Osteoblast (primary cell): ENCODE measurements around the gene TTLL5. TPM values are rescaled to one million over a fixed set of nuclear protein-coding genes. Genes with fewer than 3 reads are reported as not detected.
A peak's percentile ranks its signal among the peaks of the same experiment; 100 is the strongest.

Experiments used
- DNase-seq: peaks from one replicate; pipeline ENCODE4 v3.0.0; 2011; ENCODE audit warnings: low spot score, mixed read lengths; ENCODE audit not compliant: insufficient read length; ENCODE audit errors: missing footprints
- H2AFZ ChIP-seq: 2 replicates; pipeline ENCODE4 v1.6.0; 2011; ENCODE audit warnings: mild to moderate bottlenecking, low read length
- H3K27ac ChIP-seq: 2 replicates; pipeline ENCODE4 v1.5.1; 2011; ENCODE audit warnings: mild to moderate bottlenecking, low read depth, low read length, moderate library complexity
- H3K27me3 ChIP-seq: 2 replicates; pipeline ENCODE4 v1.6.0; 2012; ENCODE audit warnings: mild to moderate bottlenecking, control low read depth, inconsistent platforms, low read length, moderate library complexity; ENCODE audit not compliant: insufficient read depth
- H3K36me3 ChIP-seq: 2 replicates; pipeline ENCODE4 v1.5.1; 2011; ENCODE audit warnings: mild to moderate bottlenecking, low read length, control low read depth, moderate library complexity; ENCODE audit not compliant: insufficient read depth
- H3K4me1 ChIP-seq: 2 replicates; pipeline ENCODE4 v1.5.1; 2011; ENCODE audit warnings: mild to moderate bottlenecking, low read length, control low read depth, moderate library complexity; ENCODE audit not compliant: insufficient read depth
- H3K4me2 ChIP-seq: 2 replicates; pipeline ENCODE4 v1.6.0; 2011; ENCODE audit warnings: mild to moderate bottlenecking, low read length; ENCODE audit not compliant: insufficient read depth
- H3K4me3 ChIP-seq: fragments of 200-600 bp; sonication (generic); 3 replicates; pipeline ENCODE4 v1.5.1; 2012; ENCODE audit warnings: mild to moderate bottlenecking, low read length, inconsistent platforms; ENCODE audit not compliant: insufficient read depth
- H3K79me2 ChIP-seq: 2 replicates; pipeline ENCODE4 v1.6.0; 2012; ENCODE audit warnings: mild to moderate bottlenecking, low read length, control low read depth, inconsistent platforms; ENCODE audit not compliant: insufficient read depth
- H3K9me3 ChIP-seq: 2 replicates; pipeline ENCODE4 v1.5.1; 2011; ENCODE audit warnings: low read depth, low read length, control low read depth
- H4K20me1 ChIP-seq: 2 replicates; pipeline ENCODE4 v1.6.0; 2012; ENCODE audit warnings: mild to moderate bottlenecking, low read length, control low read depth; ENCODE audit not compliant: insufficient read depth
- CTCF ChIP-seq: IDR thresholded peaks from 2 replicates; pipeline ENCODE4 v1.5.1; 2011; ENCODE audit warnings: mild to moderate bottlenecking, low read depth, low read length, moderate library complexity; ENCODE audit errors: extremely low read depth
- total RNA-seq: library from RNA; depleted of rRNA; stranded (reverse); fragments of >200 nt; gene quantifications from 2 replicates; pipeline ENCODE4 v1.2.3, GENCODE V29; 2012

Gene TTLL5
- total RNA-seq, 1 donor: 30.4 TPM

GRCh38 chr14:75989134-75989533 is 328.1 kb downstream of the TTLL5 start:
- H3K4me2 ChIP-seq: peak overlapping the region; percentile 35

DNA sequence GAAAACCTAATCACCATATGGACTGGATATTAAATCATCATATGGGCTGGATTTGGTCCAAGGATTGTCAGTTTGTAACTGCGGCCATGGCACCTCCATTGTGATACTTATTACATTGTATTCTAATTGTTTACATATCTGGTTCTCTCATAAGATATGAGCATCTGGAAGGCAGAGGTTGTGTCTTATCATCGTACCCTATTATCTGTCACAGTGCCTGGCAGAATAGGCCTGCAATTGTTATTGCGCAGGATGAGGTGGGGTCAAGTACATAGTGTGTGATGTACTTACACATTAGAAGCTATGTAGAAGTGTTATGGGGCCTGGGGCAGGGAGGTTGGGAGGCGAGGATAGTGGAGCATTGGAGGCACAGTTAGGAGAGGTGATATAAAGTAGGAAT is 329.3 kb downstream of the TTLL5 start:
- no peak overlapping the region for H2AFZ ChIP-seq
- peaks cover 26% of the 10 kb centered on the region for H3K79me2 ChIP-seq

More at GRCh38 chr14:75989134-75989533, 328.1 kb downstream of the TTLL5 start:
- Histone ChIP-seq H3K4me1 (peaks cover 38% of the 10 kb centered on the region), H3K27me3 (no peaks in the 10 kb centered on the region), H4K20me1 (no peaks in the 10 kb centered on the region), H3K27ac (peak overlapping the region; percentile 91), H2AFZ (no peak overlapping the region), H3K36me3 (peaks cover 26% of the 10 kb centered on the region), H3K9me3 (no peaks in the 10 kb centered on the region), H3K79me2 (peaks cover 26% of the 10 kb centered on the region), H3K4me3 (no peak overlapping the region)
- DNase-seq: no peak
- TF ChIP-seq CTCF: no peak

GRCh38 chr14:75991753-75992152 is 330.7 kb downstream of the TTLL5 start:
- H3K9me3 ChIP-seq: no peaks in the 10 kb centered on the region
- no peaks in the 10 kb centered on the region for H3K27me3 ChIP-seq
- peaks cover 39% of the 10 kb centered on the region for H3K4me1 ChIP-seq
- peak overlapping the region; percentile 23 for H3K4me2 ChIP-seq
- H2AFZ ChIP-seq: no peak overlapping the region
- no peak overlapping the region for H3K4me3 ChIP-seq
- peaks cover 19% of the 10 kb centered on the region for H3K79me2 ChIP-seq
- H4K20me1 ChIP-seq: peaks cover 4% of the 10 kb centered on the region
- peak overlapping the region; percentile 70 for H3K27ac ChIP-seq
- no peak for DNase-seq
- TF ChIP-seq CTCF: no peak
- H3K36me3 ChIP-seq: peaks cover 30% of the 10 kb centered on the region

More for the DNA sequence above, 329.3 kb downstream of the TTLL5 start:
- H3K4me1 ChIP-seq: peaks cover 46% of the 10 kb centered on the region
- no peaks in the 10 kb centered on the region for H3K27me3 ChIP-seq
- no peak for TF ChIP-seq CTCF
- peaks cover 4% of the 10 kb centered on the region for H4K20me1 ChIP-seq
- H3K27ac ChIP-seq: no peak overlapping the region
- no peak overlapping the region for H3K4me2 ChIP-seq
- no peaks in the 10 kb centered on the region for H3K9me3 ChIP-seq
- no peak overlapping the region for H3K4me3 ChIP-seq
- peaks cover 26% of the 10 kb centered on the region for H3K36me3 ChIP-seq
- no peak for DNase-seq

DNA sequence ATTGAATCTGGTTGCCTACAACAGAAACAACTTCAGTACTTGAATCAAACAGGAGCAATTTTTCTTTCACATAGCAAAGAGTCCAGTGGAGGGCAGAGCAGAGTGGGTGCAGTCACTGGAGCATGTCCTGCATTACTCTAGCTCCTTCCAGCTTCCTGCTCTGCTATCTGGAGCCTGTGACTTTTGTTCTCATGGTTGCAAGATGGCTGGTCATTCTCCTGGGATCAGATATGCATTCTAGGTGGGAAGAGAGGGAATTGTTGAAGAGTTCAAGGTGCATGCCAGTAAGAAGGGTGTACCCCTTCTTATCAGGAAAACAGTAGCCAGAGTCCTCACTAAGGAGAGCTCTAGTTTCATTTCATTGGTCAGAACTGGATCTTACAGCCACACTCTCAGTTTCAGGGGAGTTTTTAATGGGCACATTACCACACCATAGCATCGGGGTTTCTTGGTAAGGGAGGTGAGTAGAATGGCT is 332.6 kb downstream of the TTLL5 start:
- Histone ChIP-seq H4K20me1 (peaks cover 4% of the 10 kb centered on the region), H3K27me3 (no peaks in the 10 kb centered on the region), H3K27ac (no peak overlapping the region), H2AFZ (no peak overlapping the region), H3K79me2 (peaks cover 9% of the 10 kb centered on the region), H3K4me3 (no peak overlapping the region), H3K36me3 (peaks cover 44% of the 10 kb centered on the region), H3K9me3 (no peaks in the 10 kb centered on the region), H3K4me2 (no peak overlapping the region), H3K4me1 (peaks cover 35% of the 10 kb centered on the region)
- DNase-seq: no peak
- no peak for TF ChIP-seq CTCF
